HG03354 (cell line): ENCODE data around the gene TXNL4A.
"Not testable (repeated sequence)": the region's sequence is repeated elsewhere in the genome, so short reads cannot be mapped to it uniquely, and the experiment has no call there.

Source experiments
- ATAC-seq: cut with Tn5 transposase; IDR thresholded peaks from one replicate; pipeline ENCODE4 v1.9.1; 2021; ENCODE audit warnings: mild to moderate bottlenecking; ENCODE audit not compliant: unreplicated experiment, poor library complexity, severe bottlenecking

Gene TXNL4A

DNA sequence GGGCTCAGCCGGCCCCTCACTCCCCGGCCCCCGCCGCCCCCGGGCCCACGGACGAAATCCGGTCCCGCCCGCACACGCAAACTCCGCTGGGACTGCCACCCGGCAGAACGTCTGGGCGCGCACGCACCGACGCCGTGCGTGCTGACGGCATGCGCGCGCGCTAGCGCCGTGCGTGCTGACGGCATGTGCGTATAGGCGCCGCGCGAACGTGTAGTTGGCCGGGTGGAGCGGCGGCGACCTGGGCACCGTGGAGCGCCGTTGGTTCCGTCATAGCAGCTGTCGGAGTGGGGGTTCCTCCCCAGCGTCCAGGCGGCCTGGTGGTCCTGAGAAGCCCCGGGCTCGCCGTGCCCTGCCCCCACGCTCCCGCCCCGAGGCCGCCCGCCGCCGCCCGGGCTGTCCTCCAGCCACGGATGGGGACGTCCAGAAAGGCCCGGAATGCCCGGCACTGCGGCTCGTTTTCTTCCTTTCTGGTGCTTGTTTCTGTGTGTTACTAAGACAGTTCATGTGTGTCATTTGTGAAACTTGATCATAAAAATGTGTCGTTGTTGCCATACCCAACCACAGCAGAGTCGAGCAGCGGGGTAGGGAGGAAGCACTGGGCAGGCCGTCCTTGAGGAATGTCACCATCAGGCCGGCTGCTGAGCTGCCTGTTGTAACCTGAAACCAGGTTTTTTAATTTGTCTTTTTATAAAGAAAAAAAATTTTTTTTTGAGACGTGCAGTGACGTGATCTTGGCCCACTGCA, at the start of gene TXNL4A:
TXNL4A (minus strand) TSS at position 113 of the 744 bp plus-strand sequence. CDS start 171 bp downstream, outside the sequence.
- ATAC-seq = peak; percentile 97

DNA sequence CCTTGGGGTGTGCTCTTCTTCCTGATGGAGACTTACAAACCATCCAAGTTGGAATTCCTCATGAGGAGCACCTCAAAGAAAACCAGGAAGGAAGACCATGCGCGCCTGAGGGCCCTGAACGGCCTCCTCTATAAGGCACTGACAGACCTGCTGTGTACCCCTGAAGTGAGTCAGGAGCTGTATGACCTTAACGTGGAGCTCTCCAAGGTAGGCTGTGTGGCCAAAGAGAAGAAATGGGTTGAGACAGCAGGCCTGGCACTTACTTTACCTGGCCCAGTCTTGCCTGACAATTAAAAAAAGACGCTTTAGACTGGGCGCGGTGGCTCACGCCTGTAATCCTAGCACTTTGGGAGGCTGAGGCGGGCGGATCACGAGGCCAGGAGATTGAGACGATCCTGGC, 48.9 kb upstream of the TXNL4A start:
- no peak for ATAC-seq

DNA sequence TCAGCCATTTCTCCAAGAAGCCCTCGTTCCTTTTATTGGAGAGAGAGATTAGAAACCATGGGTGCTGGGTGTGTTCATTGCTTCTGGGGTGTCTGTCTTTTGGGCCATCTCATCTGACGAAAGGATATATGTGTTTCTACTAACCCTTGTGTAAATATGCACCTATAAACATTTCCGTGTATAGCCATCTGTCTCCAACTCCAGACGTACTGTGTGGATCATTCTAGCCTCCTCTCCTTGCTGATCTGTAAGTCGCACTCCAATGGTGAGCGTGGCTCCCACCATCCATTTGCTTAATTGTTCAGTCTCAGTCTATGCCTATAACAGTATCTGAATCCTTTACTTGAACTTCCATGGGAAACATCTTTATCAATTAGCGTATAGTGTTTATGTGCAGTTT, 47.6 kb upstream of the TXNL4A start:
- ATAC-seq = no peak

DNA sequence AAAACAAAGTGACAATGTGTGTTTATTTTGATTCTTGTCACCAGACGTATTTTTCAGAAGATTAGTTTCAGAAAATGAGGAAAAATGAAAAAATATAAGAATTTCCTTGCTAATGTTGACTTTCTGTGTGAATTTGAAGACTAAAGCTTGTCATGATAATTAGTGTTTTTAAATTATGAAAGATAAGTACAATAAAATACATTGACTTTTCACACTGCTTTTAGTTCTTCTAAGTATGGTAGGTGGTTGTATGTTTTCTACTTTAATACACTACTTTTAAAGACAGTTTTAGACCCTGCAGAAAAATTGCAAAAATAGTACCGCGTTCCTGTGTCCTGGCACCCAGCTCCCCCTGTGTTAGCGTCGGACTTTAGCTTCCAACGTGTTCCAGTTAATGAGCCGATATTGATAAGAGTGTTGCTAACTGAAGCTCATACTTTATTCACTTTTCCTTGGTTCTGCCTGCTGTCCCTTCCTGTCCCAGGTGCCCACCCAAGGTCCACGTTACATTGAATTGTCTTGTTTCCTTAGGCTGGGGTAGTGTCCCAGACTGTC, 46.6 kb upstream of the TXNL4A start:
- ATAC-seq = no peak

DNA sequence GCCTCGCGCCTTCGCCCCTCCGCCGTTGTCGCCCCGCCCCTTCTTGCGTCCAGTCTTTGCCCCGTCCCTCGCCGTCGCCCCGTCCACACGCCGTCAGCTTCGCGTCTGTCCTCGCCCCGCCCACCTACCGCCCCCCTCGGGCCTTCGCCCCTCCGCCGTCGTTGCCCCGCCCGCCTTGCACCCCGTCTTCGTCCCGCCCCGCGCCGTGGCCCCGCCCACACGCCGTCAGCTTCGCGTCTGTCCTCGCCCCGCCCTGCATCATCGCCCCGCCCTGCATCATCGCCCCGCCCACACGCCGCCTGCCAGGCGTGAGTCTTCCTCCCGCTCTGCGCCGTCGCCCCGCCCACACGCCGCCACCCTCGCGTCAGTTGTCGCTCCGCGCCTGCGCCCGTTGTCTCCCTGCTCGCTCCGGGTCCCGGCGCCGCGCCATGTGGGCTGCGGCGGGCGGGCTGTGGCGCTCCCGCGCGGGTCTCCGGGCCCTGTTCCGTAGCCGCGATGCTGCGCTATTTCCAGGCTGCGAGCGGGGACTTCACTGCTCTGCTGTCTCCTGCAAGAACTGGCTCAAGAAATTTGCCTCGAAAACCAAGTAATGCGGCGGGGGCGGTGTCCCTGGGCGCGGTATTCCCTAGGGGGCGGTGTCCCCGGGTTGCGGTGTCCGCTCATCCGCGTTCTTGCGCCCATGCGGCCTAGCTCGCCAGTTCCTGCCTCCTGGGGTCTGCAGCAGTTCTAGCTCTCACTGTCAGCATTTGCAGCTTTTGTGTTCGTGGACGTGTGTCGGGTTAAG, 45.9 kb upstream of the TXNL4A start, which contains the start of gene RBFA:
RBFA (plus strand) TSS at position 367 of the 784 bp plus-strand sequence; CDS start at position 429, 62 bp downstream.
- peak; percentile 76 for ATAC-seq

DNA sequence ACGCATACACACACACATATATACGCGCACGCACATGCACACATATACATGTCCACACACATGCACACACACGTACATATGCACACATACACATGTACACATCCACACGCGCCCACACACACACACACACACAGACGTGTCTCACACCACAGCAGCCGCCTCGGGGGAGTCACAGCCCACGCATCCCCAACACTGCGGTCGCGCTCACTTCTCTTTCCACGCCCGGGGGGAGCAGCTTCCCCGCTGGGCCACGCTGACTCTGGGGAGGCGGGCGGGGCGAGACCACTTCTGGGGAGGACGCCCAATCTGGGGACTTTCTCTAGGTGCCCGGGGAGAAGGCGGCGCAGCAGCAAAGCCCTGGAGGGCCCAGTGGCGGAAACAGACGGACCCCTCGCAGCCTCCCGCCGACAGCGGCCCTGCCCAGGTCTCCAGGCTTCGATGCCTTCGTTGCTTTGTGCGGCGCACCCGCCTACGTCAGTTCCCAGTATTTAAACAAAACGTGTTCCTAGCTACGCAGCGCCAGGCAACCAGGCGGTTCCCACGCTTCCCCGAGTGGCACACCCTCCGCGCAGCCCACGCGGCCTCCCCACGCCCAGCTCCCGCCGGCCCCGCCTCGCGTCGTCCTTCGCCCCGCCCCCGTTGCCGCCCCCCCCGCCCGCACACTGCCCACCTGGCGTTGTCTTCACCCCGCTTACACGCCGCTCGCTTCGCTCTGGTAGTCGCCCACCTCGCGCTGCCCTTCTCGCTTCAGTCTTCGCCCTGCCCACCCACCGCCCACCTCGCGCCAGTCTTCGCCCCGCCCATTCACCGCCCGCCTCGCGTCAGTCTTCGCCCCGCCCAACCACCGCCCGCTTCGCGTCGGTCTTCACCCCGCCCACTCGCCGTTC, 45.1 kb upstream of the TXNL4A start:
- peak; percentile 60 for ATAC-seq

DNA sequence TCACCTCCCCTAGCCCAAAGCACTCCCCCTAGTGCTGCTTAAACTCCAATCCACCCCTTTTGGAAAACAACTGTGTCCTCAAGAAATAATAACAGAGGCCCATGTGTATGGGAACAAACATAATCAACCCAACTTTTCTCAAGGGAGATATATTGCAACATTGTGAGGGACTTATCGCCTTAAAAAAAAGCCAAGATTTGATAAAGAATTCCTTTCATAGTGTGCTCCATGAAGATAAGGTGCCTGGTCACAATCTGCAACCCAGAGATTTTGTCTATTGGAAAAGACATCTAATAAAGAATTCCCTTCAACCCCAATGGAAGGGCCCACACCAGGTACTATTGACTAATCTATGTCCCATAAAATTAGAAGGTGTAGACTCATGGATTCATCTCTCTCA, 41.3 kb upstream of the TXNL4A start:
- ATAC-seq = no peak

- not testable (repeated sequence) for ATAC-seq
These were observed 39.4 kb upstream of the TXNL4A start for GRCh38 chr18:80027719-80028118.

- no peak for ATAC-seq
These were observed 38.0 kb upstream of the TXNL4A start for GRCh38 chr18:80026363-80026762.

GRCh38 chr18:80023173-80023572, 34.8 kb upstream of the TXNL4A start:
- ATAC-seq = no peak

DNA sequence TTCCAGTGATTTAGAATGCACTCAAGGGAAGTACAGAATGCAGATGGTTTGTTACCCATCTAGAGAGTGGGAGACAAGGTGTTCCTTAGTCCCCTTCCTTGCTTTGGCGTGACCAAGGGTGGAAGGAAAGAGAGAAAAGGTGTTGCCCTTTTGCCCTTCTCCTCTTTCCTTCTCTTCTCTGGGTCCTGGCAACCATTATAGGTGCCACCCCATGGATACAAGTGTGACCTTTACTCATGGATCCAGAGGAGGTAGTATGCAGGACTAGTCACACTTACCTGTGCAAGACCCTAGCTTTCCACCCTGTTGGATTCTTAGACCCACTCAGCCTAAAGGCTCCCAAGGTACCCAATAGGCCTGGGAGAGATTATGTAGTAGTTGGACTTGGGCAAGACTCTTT, 34.2 kb upstream of the TXNL4A start:
- no peak for ATAC-seq

GRCh38 chr18:80012714-80013113, 24.4 kb upstream of the TXNL4A start:
- no peak for ATAC-seq

GRCh38 chr18:80011496-80012137, 23.3 kb upstream of the TXNL4A start:
- not testable (repeated sequence) for ATAC-seq

DNA sequence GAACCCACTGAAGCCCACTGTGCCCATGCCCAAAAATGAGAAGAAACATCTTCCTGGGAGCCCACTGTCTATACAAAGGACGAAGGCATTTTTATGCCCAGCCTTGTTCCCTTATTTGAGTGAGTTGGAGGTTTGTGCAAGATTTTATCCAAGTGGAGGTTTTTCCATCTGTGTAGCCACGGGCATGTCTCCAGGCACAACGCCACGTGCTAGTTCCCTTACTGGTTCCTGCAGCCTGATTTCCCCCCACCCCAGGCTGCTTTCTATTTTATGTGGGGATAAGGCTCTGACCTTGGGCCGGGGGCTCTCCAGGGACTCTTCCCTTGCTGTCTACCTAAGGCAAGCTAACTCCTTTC, 22.2 kb upstream of the TXNL4A start:
- ATAC-seq = no peak

DNA sequence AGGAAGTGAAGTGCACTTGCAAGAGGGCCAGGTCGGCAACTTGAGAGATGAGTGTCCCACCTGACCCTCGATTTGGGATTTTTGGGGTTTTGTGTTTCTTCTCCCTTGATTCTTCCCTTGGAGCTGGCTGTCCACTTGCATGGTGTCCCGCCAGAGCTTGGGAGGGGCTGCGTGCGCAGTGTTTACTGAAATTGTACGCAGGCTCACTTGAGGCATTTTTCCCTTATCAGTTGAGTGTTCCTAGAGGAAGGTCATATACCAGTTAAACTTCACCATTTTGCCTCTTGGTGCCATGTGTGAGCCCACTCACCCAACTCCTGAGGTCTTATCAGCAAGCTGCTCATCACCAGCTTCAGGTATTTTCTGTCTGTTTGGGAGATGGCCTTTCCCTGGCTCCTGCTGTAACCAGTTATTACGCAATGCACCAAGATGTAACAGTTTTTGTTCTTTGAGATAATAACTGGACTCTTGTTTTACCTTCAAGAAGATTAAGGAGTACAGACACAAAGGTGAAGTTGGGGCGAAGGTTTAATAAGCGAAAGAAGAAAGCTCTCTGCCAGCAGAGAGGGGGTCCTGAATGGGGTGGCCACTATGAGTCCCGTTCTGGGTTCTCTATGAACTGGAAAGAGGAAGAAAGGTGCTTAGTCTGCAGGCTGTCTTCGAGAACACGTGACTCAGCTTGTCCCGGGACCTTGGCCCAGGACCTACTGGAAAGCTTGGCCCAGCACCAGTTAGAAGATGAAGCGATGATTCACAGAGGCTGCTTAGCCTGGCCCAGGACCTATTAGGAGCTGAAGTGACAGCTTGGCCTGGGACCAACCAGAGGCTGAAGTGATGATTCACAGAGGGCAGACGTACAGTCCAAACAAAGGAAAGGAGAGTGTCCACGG, 21.5 kb upstream of the TXNL4A start:
- no peak for ATAC-seq

GRCh38 chr18:80006724-80007123, 18.4 kb upstream of the TXNL4A start:
- ATAC-seq = no peak

- ATAC-seq = no peak
These were observed 16.4 kb upstream of the TXNL4A start for GRCh38 chr18:80004600-80005342.

DNA sequence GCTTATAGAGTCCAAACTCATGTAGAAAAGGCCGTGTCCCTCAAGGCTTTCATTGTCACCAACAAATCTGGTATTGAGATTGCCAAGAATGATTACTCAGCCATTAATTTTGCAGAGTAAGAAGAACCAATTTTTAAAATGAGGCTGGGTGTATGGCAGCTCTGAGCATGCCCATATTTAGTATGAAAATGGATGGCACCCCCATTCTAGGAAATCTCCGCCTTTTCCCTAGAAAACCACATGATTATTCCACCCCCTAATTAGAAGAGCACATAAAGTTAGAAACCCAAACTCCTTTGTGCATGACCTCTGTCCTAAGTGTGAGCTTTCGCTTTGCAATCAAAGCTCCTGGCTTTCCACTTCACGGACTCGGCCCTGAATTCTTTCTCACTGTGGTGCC, 14.1 kb upstream of the TXNL4A start:
- ATAC-seq = no peak
